ENCODE measurements around the gene MGST2. TPM values are rescaled to one million over a fixed set of nuclear protein-coding genes. Genes with fewer than 3 reads are reported as not detected.

Gene MGST2
- total RNA-seq, 1 experiment from 2014 or later: 39.0 TPM

DNA sequence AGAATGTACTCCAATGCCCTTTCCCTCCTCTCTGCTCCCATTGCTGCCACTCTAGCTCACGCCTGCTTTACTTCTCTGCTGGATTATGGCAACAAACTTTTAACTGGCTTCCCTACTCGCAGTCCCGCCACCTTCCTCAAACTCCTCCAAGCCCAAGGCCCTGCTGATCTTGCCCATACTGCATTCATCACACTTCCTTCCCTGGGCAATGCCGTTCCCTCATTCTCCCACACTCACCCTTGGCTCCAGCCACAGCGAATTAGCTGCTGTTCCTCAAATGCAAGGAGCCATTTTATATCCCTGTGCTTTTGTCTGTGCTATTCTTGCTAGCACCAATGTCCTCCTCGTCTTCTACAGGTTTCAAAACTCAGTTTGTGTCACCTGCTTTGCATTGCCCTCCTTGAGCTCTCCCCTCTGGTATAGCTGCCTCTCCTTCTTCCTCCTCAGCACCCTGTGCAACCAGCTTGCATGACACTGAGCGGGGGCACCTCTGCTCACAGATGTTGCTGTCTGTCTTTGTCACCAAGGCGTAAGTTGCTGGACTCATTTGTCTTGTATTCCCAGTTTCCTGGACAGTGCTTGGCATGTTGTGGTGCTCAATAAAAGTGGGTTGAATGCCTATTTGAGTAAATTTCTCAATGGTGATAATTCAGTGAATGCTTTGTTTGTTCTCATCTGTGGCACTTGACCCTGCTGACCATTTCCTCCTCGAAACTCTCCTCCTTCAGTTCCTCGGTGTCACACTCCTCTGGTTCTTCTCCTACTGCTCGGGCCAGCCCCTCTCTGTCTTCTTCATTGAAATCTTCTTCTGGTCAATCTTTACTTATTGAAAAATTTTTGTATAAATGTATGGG is 22.4 kb upstream of the MGST2 start:
- no peak overlapping the region for H3K27ac ChIP-seq (ENCODE audit: low read length)
- no peaks in the 10 kb centered on the region for H3K36me3 ChIP-seq (ENCODE audit: low read depth, low read length)
- no peak overlapping the region for H3K4me3 ChIP-seq (ENCODE audit: low read length)
- no peak overlapping the region for H3K4me2 ChIP-seq (ENCODE audit: low read length)
- ATAC-seq (no peak), DNase-seq (no peak)
- H3F3A ChIP-seq (ENCODE audit: low read length, unreplicated experiment): peaks cover 5% of the 10 kb centered on the region
- ChIA-PET POLR2A (ENCODE audit: unreplicated experiment) (no interaction called here), CTCF (no interaction called here)
- intact Hi-C loops (cut with micrococcal nuclease): no loop called here
- peaks cover 50% of the 10 kb centered on the region for H3K4me1 ChIP-seq (ENCODE audit: insufficient read depth, low read length)
- BruUV-seq (replicated peaks): no TSS peak
- no peaks in the 10 kb centered on the region for H3K9me2 ChIP-seq (replicated peaks; ENCODE audit: low read length)
- H3K79me2 ChIP-seq (ENCODE audit: low read length): no peaks in the 10 kb centered on the region
- no peaks in the 10 kb centered on the region for H4K20me1 ChIP-seq (ENCODE audit: low read length)
- H3K9ac ChIP-seq (ENCODE audit: low read length): no peak overlapping the region
- H2AFZ ChIP-seq (ENCODE audit: low read length): no peak overlapping the region
- no peaks in the 10 kb centered on the region for H3K9me3 ChIP-seq (ENCODE audit: low read length)
- no peaks in the 10 kb centered on the region for H3K27me3 ChIP-seq (ENCODE audit: low read length)
- TF ChIP-seq, protein P1, sequence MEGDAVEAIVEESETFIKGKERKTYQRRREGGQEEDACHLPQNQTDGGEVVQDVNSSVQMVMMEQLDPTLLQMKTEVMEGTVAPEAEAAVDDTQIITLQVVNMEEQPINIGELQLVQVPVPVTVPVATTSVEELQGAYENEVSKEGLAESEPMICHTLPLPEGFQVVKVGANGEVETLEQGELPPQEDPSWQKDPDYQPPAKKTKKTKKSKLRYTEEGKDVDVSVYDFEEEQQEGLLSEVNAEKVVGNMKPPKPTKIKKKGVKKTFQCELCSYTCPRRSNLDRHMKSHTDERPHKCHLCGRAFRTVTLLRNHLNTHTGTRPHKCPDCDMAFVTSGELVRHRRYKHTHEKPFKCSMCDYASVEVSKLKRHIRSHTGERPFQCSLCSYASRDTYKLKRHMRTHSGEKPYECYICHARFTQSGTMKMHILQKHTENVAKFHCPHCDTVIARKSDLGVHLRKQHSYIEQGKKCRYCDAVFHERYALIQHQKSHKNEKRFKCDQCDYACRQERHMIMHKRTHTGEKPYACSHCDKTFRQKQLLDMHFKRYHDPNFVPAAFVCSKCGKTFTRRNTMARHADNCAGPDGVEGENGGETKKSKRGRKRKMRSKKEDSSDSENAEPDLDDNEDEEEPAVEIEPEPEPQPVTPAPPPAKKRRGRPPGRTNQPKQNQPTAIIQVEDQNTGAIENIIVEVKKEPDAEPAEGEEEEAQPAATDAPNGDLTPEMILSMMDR (conservative IDR thresholded peaks at IDR 0.05; ENCODE audit: low read depth, low read length): no peak
- TF ChIP-seq EZH2 (IDR thresholded peaks at IDR 0.05; ENCODE audit: low read length, unreplicated experiment) (no peak), EZH2phosphoT487 (IDR thresholded peaks at IDR 0.05; ENCODE audit: borderline replicate concordance, low read length) (no peak)

DNA sequence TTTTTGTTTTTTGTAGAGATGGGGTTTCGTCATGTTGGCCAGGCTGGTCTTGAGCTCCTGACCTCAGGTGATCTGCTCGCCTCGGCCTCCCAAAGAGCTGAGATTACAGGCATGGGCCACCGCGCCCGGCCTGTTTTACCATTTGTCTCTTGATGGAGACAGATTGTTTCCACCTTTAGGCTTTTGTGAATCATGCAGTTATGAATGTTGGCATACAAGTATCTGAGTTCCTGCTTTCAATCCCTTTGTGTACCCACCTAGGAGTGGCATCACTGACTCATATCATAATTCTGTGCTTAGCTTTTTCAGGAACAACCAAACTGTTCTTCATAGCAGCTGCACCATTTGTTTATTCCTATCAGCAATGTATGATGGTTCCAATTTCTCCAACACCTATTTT is 20.2 kb upstream of the MGST2 start:
- Histone ChIP-seq H3K9me3 (ENCODE audit: low read length) (no peaks in the 10 kb centered on the region), H2AFZ (ENCODE audit: low read length) (no peak overlapping the region), H3K27me3 (ENCODE audit: low read length) (no peaks in the 10 kb centered on the region), H3K79me2 (ENCODE audit: low read length) (no peaks in the 10 kb centered on the region), H3K27ac (ENCODE audit: low read length) (peak overlapping the region; percentile 90), H3K4me2 (ENCODE audit: low read length) (peak overlapping the region; percentile 53), H3F3A (ENCODE audit: low read length, unreplicated experiment) (peaks cover 5% of the 10 kb centered on the region), H3K9me2 (replicated peaks; ENCODE audit: low read length) (no peaks in the 10 kb centered on the region), H3K4me3 (ENCODE audit: low read length) (no peak overlapping the region), H3K9ac (ENCODE audit: low read length) (no peak overlapping the region), H3K4me1 (ENCODE audit: insufficient read depth, low read length) (peaks cover 55% of the 10 kb centered on the region), H4K20me1 (ENCODE audit: low read length) (no peaks in the 10 kb centered on the region), H3K36me3 (ENCODE audit: low read depth, low read length) (no peaks in the 10 kb centered on the region)
- no TSS peak for BruUV-seq (replicated peaks)
- peak; percentile 91 for DNase-seq
- ATAC-seq: peak; percentile 61
- ChIA-PET CTCF (interaction anchor here (0.8 kb wide), 1 partner anchor 11 kb away, joined by 5 read pairs; no protein-coding TSS in a partner anchor), POLR2A (ENCODE audit: unreplicated experiment) (no interaction called here)
- intact Hi-C loops (cut with micrococcal nuclease): no loop called here
- TF ChIP-seq, protein P1 (conservative IDR thresholded peaks at IDR 0.05; ENCODE audit: low read depth, low read length): no peak
- no peak for TF ChIP-seq EZH2 (IDR thresholded peaks at IDR 0.05; ENCODE audit: low read length, unreplicated experiment)
- no peak for TF ChIP-seq EZH2phosphoT487 (IDR thresholded peaks at IDR 0.05; ENCODE audit: borderline replicate concordance, low read length)

DNA sequence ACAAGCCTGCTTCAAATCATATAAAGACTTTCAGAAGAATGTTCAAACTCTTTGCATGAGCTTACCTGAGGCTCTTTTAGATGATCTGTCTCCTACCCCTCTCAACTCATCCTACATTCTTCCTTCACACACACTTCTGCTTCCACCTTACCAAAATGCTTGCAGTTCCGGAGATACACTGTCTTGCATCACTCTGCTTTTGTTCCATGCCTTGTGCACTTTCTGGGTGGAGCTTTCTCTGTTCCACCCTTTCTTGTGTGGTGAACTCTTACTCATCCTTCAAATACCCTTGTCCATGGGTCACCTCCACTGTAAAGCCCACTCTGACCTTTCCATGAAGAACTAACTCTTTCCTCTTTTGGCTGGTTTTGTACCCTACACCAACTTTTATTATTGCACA is 18.4 kb upstream of the MGST2 start:
- Histone ChIP-seq H3K36me3 (ENCODE audit: low read depth, low read length) (no peaks in the 10 kb centered on the region), H4K20me1 (ENCODE audit: low read length) (no peaks in the 10 kb centered on the region), H3K27me3 (ENCODE audit: low read length) (no peaks in the 10 kb centered on the region), H3F3A (ENCODE audit: low read length, unreplicated experiment) (peaks cover 5% of the 10 kb centered on the region), H2AFZ (ENCODE audit: low read length) (no peak overlapping the region), H3K27ac (ENCODE audit: low read length) (peak overlapping the region; percentile 90), H3K79me2 (ENCODE audit: low read length) (no peaks in the 10 kb centered on the region), H3K4me1 (ENCODE audit: insufficient read depth, low read length) (peaks cover 41% of the 10 kb centered on the region), H3K4me3 (ENCODE audit: low read length) (no peak overlapping the region), H3K9me3 (ENCODE audit: low read length) (no peaks in the 10 kb centered on the region), H3K4me2 (ENCODE audit: low read length) (0 out of 2 replicates have a peak overlapping the region, but pooled peaks have one; percentile 11), H3K9me2 (replicated peaks; ENCODE audit: low read length) (no peaks in the 10 kb centered on the region), H3K9ac (ENCODE audit: low read length) (peak overlapping the region; percentile 23)
- CTCF ChIA-PET: no interaction called here
- peak; percentile 54 for DNase-seq
- no peak for TF ChIP-seq EZH2 (IDR thresholded peaks at IDR 0.05; ENCODE audit: low read length, unreplicated experiment)
- TF ChIP-seq EZH2phosphoT487 (IDR thresholded peaks at IDR 0.05; ENCODE audit: borderline replicate concordance, low read length): no peak
- TF ChIP-seq, protein P1 (conservative IDR thresholded peaks at IDR 0.05; ENCODE audit: low read depth, low read length): no peak
- peak; percentile 9; the same call in 1 of the 2 replicates for ATAC-seq
- BruUV-seq (replicated peaks): no TSS peak
- intact Hi-C loops (cut with micrococcal nuclease): no loop called here
- POLR2A ChIA-PET (ENCODE audit: unreplicated experiment): no interaction called here
